GM12892 (cell line): Measurements from ENCODE around the gene CYP4F22.

Experiments
- POLR2A ChIP-seq: IDR thresholded peaks from 2 replicates; pipeline ENCODE4 v1.6.1; 2011; ENCODE audit warnings: low read depth, low read length, control low read depth
- TAF1 ChIP-seq: IDR thresholded peaks from 2 replicates; pipeline ENCODE4 v1.6.1; 2011; ENCODE audit warnings: low read depth, mild to moderate bottlenecking, control low read depth, low read length, borderline replicate concordance

- no peak for TF ChIP-seq TAF1
- TF ChIP-seq POLR2A, result no peak
Observed at GRCh38 chr19:15544970-15545369, 36.6 kb downstream of the CYP4F22 start.
